ENCODE measurements around the gene CCT3. TPM values are rescaled to one million over a fixed set of nuclear protein-coding genes. Genes with fewer than 3 reads are reported as not detected.

The CCT3 gene
- total and polyA plus RNA-seq, 12 donors, result 76.2 to 212 (median 127) TPM

DNA sequence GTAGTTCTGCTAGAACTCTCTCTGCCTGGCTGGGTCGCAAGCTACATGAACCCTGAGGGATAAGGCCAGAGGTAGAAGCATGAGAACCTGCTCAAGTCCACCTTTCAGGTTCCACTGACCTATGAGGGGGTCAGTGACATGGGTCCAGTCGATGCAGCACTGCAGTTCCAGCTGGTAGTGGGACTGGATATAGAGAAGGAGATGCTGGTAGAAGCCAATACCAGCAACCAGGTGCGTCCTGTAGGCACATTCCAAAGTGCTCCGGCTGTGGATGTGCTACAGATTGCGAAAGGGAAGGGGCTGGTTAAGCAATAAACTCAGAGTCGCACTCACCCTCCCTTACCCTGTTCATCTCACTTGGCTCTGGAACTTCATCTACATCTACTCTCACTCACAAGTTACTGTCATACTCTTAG lies 61.1 kb downstream of the CCT3 start:
- H3K9me3 ChIP-seq, result no peaks in the 10 kb centered on the region
- H3K4me3 ChIP-seq, result no peak overlapping the region
- peaks cover 0 to 58% (median 21%) of the 10 kb centered on the region in 9 donors for H3K4me1 ChIP-seq
- TF ChIP-seq, protein P1, sequence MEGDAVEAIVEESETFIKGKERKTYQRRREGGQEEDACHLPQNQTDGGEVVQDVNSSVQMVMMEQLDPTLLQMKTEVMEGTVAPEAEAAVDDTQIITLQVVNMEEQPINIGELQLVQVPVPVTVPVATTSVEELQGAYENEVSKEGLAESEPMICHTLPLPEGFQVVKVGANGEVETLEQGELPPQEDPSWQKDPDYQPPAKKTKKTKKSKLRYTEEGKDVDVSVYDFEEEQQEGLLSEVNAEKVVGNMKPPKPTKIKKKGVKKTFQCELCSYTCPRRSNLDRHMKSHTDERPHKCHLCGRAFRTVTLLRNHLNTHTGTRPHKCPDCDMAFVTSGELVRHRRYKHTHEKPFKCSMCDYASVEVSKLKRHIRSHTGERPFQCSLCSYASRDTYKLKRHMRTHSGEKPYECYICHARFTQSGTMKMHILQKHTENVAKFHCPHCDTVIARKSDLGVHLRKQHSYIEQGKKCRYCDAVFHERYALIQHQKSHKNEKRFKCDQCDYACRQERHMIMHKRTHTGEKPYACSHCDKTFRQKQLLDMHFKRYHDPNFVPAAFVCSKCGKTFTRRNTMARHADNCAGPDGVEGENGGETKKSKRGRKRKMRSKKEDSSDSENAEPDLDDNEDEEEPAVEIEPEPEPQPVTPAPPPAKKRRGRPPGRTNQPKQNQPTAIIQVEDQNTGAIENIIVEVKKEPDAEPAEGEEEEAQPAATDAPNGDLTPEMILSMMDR (IDR thresholded peaks at IDR 0.05), result no peak
- ATAC-seq, result peak in 1 of 8 donors; percentile 8
- peaks cover 0 to 85% (median 63%) of the 10 kb centered on the region in 9 donors for H3K36me3 ChIP-seq
- DNase-seq, result no peak
- 72 to 95% methylated on average over 6 of the region's 6 CpGs for WGBS, 2 donors
- intact Hi-C loops (cut with DNase I), result loop anchor here in 1 of 10 donors (5.0 kb wide), 1 partner anchor 35 kb away; the partner anchor contains the start of gene BGLAP
- H3K27ac ChIP-seq, result peak overlapping the region in 1 of 10 donors; percentile 72
- H3K27me3 ChIP-seq, result no peaks in the 10 kb centered on the region

DNA sequence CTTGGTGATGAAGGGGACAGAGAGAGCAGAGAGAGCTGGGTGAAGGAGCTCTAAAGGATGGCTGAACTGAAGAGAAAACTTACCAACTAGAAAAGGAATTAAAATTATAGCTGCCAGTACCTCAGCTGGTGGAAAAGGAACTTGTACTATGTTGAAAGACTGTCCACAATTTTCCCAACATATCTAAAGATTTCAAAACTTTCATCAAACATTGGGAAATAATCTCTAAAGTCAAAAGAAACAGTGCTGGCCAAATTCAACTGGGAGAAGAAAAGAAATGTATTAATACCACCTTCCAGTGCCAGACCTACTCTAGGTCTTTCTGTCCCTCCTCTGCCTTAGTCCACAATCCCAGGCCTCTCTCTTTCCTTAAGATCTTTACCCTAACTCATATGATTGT lies 61.6 kb downstream of the CCT3 start:
- Histone ChIP-seq H3K4me3 (no peak overlapping the region), H3K36me3 (peaks cover 0 to 89% (median 67%) of the 10 kb centered on the region in 9 donors), H3K4me1 (peaks cover 0 to 54% (median 17%) of the 10 kb centered on the region in 9 donors), H3K27me3 (no peaks in the 10 kb centered on the region), H3K9me3 (no peaks in the 10 kb centered on the region), H3K27ac (peak overlapping the region in 1 of 10 donors; percentile 72)
- ATAC-seq (no peak), DNase-seq (no peak)
- TF ChIP-seq, protein P1 (IDR thresholded peaks at IDR 0.05), result no peak
- intact Hi-C loops (cut with DNase I), result loop anchor here in 1 of 10 donors (5.0 kb wide), 1 partner anchor 34 kb away; the partner anchor contains the start of gene BGLAP

DNA sequence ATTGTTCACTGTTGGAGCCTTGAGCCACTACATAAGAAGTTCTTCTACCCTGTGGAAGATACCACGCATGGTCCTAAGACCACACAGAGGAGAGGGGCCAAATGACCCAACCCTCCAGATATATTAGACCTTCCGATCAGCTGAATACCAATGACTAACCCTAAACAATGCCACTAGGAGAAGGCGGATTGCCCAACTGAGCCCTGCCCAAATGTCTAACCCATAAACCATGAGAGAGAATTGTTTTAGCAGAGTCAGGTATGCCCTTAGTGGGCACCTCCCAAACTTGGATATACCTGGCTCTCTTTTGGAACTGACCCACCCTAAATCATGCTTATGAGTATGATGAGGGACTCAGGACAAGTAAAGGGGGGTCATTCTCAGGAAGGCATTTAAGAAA lies 67.8 kb downstream of the CCT3 start:
- ATAC-seq (no peak), DNase-seq (no peak)
- Histone ChIP-seq H3K4me3 (no peak overlapping the region), H3K27ac (no peak overlapping the region), H3K27me3 (no peaks in the 10 kb centered on the region), H3K9me3 (no peaks in the 10 kb centered on the region), H3K36me3 (peaks cover 0 to 100% (median 77%) of the 10 kb centered on the region in 9 donors), H3K4me1 (no peaks in the 10 kb centered on the region)
- 94 to 96% methylated on average over 3 of the region's 3 CpGs for WGBS, 2 donors
- intact Hi-C loops (cut with DNase I), result no loop called here
- TF ChIP-seq, protein P1 (IDR thresholded peaks at IDR 0.05), result no peak

DNA sequence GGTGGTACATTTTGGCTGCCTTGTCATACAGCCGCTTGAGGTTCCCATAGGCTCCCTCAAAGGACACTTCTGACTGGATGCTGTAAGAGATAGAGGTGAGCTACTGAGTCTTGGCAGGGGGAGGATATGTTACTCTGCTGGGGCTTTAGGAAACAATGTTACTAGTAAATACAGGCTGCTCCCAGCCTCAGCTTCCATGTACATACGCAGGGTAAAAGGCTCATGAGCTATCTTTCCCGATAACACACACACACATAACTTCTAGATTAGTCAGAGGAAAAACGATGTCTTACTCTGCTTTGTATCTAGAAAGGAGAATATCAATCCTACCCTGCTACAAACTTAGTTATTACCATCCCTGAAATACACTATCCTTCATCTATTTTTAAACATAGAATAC lies 69.8 kb downstream of the CCT3 start:
- TF ChIP-seq, protein P1 (IDR thresholded peaks at IDR 0.05), result no peak
- ATAC-seq (no peak), DNase-seq (no peak)
- intact Hi-C loops (cut with DNase I), result loop anchor here in 1 of 10 donors (10.0 kb wide), 1 partner anchor 46 kb away; no protein-coding TSS in a partner anchor
- H3K36me3 ChIP-seq, result peaks cover 0 to 100% (median 70%) of the 10 kb centered on the region in 9 donors
- WGBS, 2 donors, result 63 to 69% methylated on average over 4 of the region's 4 CpGs
- no peaks in the 10 kb centered on the region for H3K9me3 ChIP-seq
- no peak overlapping the region for H3K27ac ChIP-seq
- no peak overlapping the region for H3K4me3 ChIP-seq
- no peaks in the 10 kb centered on the region for H3K4me1 ChIP-seq
- H3K27me3 ChIP-seq, result no peaks in the 10 kb centered on the region
